Transverse colon (tissue), 4 donors: ENCODE results near the gene FBLN2. TPM values are rescaled to one million over a fixed set of nuclear protein-coding genes. Genes with fewer than 3 reads are reported as not detected.
"Not testable (repeated sequence)": the region's sequence is repeated elsewhere in the genome, so short reads cannot be mapped to it uniquely, and the experiment has no call there.

Experiments used
- DNase-seq: peaks from one replicate; pipeline ENCODE4 v3.0.0-alpha.2; 2019
- H3K27ac ChIP-seq, 4 donors: fragments of 200-600 bp; sonication (generic); 2 replicates each; pipeline ENCODE4 v1.5.1; 2016 to 2018; ENCODE audit warnings: inconsistent platforms in 4 of 4
- H3K27me3 ChIP-seq: fragments of 200-600 bp; sonication (generic); 2 replicates; pipeline ENCODE4 v1.5.1; 2017; ENCODE audit warnings: inconsistent platforms
- H3K36me3 ChIP-seq, 4 donors: fragments of 200-600 bp; sonication (generic); 2 replicates each; pipeline ENCODE4 v1.5.1; 2017 to 2019; ENCODE audit warnings: inconsistent platforms in 4 of 4
- H3K4me1 ChIP-seq, 4 donors: fragments of 200-600 bp; sonication (generic); 2 replicates each; pipeline ENCODE4 v1.5.1; 2017 to 2020; ENCODE audit warnings: inconsistent platforms in 4 of 4
- H3K4me3 ChIP-seq, 4 donors: fragments of 200-600 bp; sonication (generic); 1 replicate in 1 of 4; 2 replicates in 3 of 4; pipeline versions ENCODE4 v1.5.1 to v1.6.1; 2017 to 2019; ENCODE audit warnings: inconsistent platforms in 4 of 4
- H3K9me3 ChIP-seq, 2 donors: fragments of 200-600 bp; sonication (generic); 2 replicates each; pipeline ENCODE4 v1.5.1; 2017 to 2019; ENCODE audit warnings: inconsistent platforms in 2 of 2
- CTCF ChIP-seq, 5 experiments: fragments of 200-600 bp in 3 of 5; fragments of 450-650 bp in 2 of 5; sonication (generic) in 3 of 5; IDR thresholded peaks; 1 replicate in 2 of 5; 2 replicates in 3 of 5; pipeline ENCODE4 v1.5.1; 2016 to 2017; ENCODE audit warnings: antibody characterized with exemption in 5 of 5, inconsistent platforms in 3 of 5, mild to moderate bottlenecking in 2 of 5, moderate library complexity in 1 of 5
- EP300 ChIP-seq: sonication (generic); formaldehyde crosslinking; IDR thresholded peaks from one replicate; pipeline ENCODE4 v1.6.1; 2017; ENCODE audit warnings: antibody characterized with exemption, low read depth
- POLR2A ChIP-seq: fragments of 450-650 bp; IDR thresholded peaks from one replicate; pipeline ENCODE4 v1.6.1; 2016; ENCODE audit warnings: antibody characterized with exemption, mild to moderate bottlenecking, moderate library complexity
- POLR2AphosphoS5 ChIP-seq, 3 donors: sonication (generic); formaldehyde crosslinking; IDR thresholded peaks; one replicate each; pipeline ENCODE4 v1.6.1; 2016; ENCODE audit warnings: antibody characterized with exemption in 3 of 3
- WGBS, 2 donors: methylation state at CpG; one replicate each; pipeline ENCODE4 v1.1.5; 2018; ENCODE audit warnings: low coverage in 1 of 2; 5-methylcytosine and 5-hydroxymethylcytosine counted together
- in situ Hi-C, 4 donors: fragments of 200-750 bp; cut with MboI; loops; one replicate each; pipeline versions ENCODE4 v1.15.0 to v1.15.1; 2017; ENCODE audit warnings: low sequenced_read_pairs in 3 of 4, low pct_ligation_motif_present in 1 of 4, low pct_unique_long_range_greater_than_20kb in 1 of 4
- intact Hi-C: fragments of 100-400 bp; cut with DNase I; formaldehyde crosslinking; loops from one replicate; pipeline ENCODE4 v1.15.1; 2023; ENCODE audit warnings: low total_unique reads
- total RNA-seq, 4 donors: library from RNA; depleted of rRNA; stranded (reverse); fragments of >200 nt; gene quantifications; one replicate each; pipeline ENCODE4 v1.1.0, GENCODE V29; 2016

Gene FBLN2
- total RNA-seq, 4 donors from 2014 or later = 23.0 to 51.5 (median 31.4) TPM

GRCh38 chr3:13561376-13561775 is 12.5 kb downstream of the FBLN2 start:
- intact Hi-C loops = no loop called here
- in situ Hi-C loops = no loop called here

GRCh38 chr3:13561967-13562366 is 13.0 kb downstream of the FBLN2 start:
- Histone ChIP-seq H3K27ac (no peak overlapping the region), H3K4me3 (no peak overlapping the region), H3K4me1 (no peaks in the 10 kb centered on the region), H3K27me3 (no peaks in the 10 kb centered on the region), H3K36me3 (no peaks in the 10 kb centered on the region), H3K9me3 (no peaks in the 10 kb centered on the region)
- WGBS, 2 donors = 39 to 53% methylated on average over 4 of the region's 4 CpGs
- intact Hi-C loops (no loop called here), in situ Hi-C loops (no loop called here)
- TF ChIP-seq POLR2AphosphoS5 (IDR thresholded peaks at IDR 0.05) (no peak), EP300 (no peak), CTCF (IDR thresholded peaks at IDR 0.05) (no peak), POLR2A (no peak)
- DNase-seq = no peak

More at GRCh38 chr3:13561376-13561775, 12.5 kb downstream of the FBLN2 start:
- DNase-seq = no peak
- no peaks in the 10 kb centered on the region for H3K36me3 ChIP-seq
- H3K4me1 ChIP-seq = no peaks in the 10 kb centered on the region
- no peak overlapping the region for H3K27ac ChIP-seq
- H3K9me3 ChIP-seq = no peaks in the 10 kb centered on the region
- H3K4me3 ChIP-seq = no peak overlapping the region
- H3K27me3 ChIP-seq = no peaks in the 10 kb centered on the region
- WGBS, 2 donors = 73 to 77% methylated on average over 3 to 9 of the region's 9 CpGs
- TF ChIP-seq POLR2AphosphoS5 (IDR thresholded peaks at IDR 0.05) (no peak), POLR2A (no peak), EP300 (no peak), CTCF (IDR thresholded peaks at IDR 0.05) (no peak)

- in situ Hi-C loops, H3K27ac ChIP-seq, H3K9me3 ChIP-seq, H3K4me3 ChIP-seq, H3K27me3 ChIP-seq, H3K4me1 ChIP-seq, DNase-seq, H3K36me3 ChIP-seq, intact Hi-C loops: not testable (repeated sequence)
- 77 to 88% methylated on average over 6 to 9 of the region's 9 CpGs for WGBS, 2 donors
Measured at GRCh38 chr3:13562421-13562820, 13.5 kb downstream of the FBLN2 start.

GRCh38 chr3:13563321-13563720 is 14.4 kb downstream of the FBLN2 start:
- WGBS, 2 donors = 84% methylated on average over 10 of the region's 10 CpGs; no CpG with 5 or more reads in 1 of the 2 donors
- Histone ChIP-seq H3K27ac (no peak overlapping the region), H3K4me1 (no peaks in the 10 kb centered on the region), H3K27me3 (no peaks in the 10 kb centered on the region), H3K4me3 (no peak overlapping the region), H3K36me3 (no peaks in the 10 kb centered on the region), H3K9me3 (no peaks in the 10 kb centered on the region)
- no peak for DNase-seq
- TF ChIP-seq POLR2A = no peak
- TF ChIP-seq POLR2AphosphoS5 (IDR thresholded peaks at IDR 0.05) = no peak
- TF ChIP-seq EP300 = no peak
- TF ChIP-seq CTCF (IDR thresholded peaks at IDR 0.05) = no peak
- in situ Hi-C loops (no loop called here), intact Hi-C loops (no loop called here)

GRCh38 chr3:13563911-13564310 is 15.0 kb downstream of the FBLN2 start:
- no peak for TF ChIP-seq CTCF (IDR thresholded peaks at IDR 0.05)
- no peak for TF ChIP-seq EP300
- TF ChIP-seq POLR2A = no peak
- TF ChIP-seq POLR2AphosphoS5 (IDR thresholded peaks at IDR 0.05) = no peak
- Histone ChIP-seq H3K36me3 (no peaks in the 10 kb centered on the region), H3K27ac (no peak overlapping the region), H3K9me3 (no peaks in the 10 kb centered on the region), H3K4me1 (no peaks in the 10 kb centered on the region), H3K27me3 (no peaks in the 10 kb centered on the region), H3K4me3 (no peak overlapping the region)
- WGBS, 2 donors = 90 to 100% methylated on average over 1 to 5 of the region's 5 CpGs
- in situ Hi-C loops (no loop called here), intact Hi-C loops (no loop called here)
- DNase-seq = no peak
